Liver (tissue), 3 donors: ENCODE results near the gene POU4F1.

Experiments
- CTCF ChIP-seq: fragments of 150-350 bp; IDR thresholded peaks from 2 replicates; pipeline ENCODE4 v1.5.1; 2017; ENCODE audit warnings: improper control_type of control experiment, low read depth, low read length; ENCODE audit not compliant: missing input control
- EGR1 ChIP-seq, 2 donors: IDR thresholded peaks; 2 replicates each; pipeline ENCODE4 v1.6.1; 2016 to 2018; ENCODE audit warnings: antibody characterized with exemption in 2 of 2, low read depth in 2 of 2
- FOXA1 ChIP-seq: IDR thresholded peaks from 2 replicates; pipeline ENCODE4 v1.6.1; 2016; ENCODE audit warnings: antibody characterized with exemption
- GABPA ChIP-seq, 2 donors: IDR thresholded peaks in 1 of 2; conservative IDR thresholded peaks in 1 of 2; 2 replicates each; pipeline ENCODE4 v1.6.1; 2016; ENCODE audit warnings: antibody characterized with exemption in 2 of 2, mild to moderate bottlenecking in 1 of 2, moderate library complexity in 1 of 2
- RAD21 ChIP-seq, 2 donors: IDR thresholded peaks; 2 replicates each; pipeline ENCODE4 v1.6.1; 2016; ENCODE audit warnings: antibody characterized with exemption in 2 of 2, mild to moderate bottlenecking in 2 of 2
- RXRA ChIP-seq, 2 donors: IDR thresholded peaks; 2 replicates each; pipeline ENCODE4 v1.6.1; 2017 to 2018; ENCODE audit warnings: antibody characterized with exemption in 2 of 2, mild to moderate bottlenecking in 1 of 2
- SP1 ChIP-seq: IDR thresholded peaks from 2 replicates; pipeline ENCODE4 v1.6.1; 2018; ENCODE audit warnings: antibody characterized with exemption, mild to moderate bottlenecking
- TAF1 ChIP-seq: conservative IDR thresholded peaks from 2 replicates; pipeline ENCODE4 v1.6.1; 2016; ENCODE audit warnings: antibody characterized with exemption, mild to moderate bottlenecking
- YY1 ChIP-seq: IDR thresholded peaks from 2 replicates; pipeline ENCODE4 v1.6.1; 2016; ENCODE audit warnings: antibody characterized with exemption, mild to moderate bottlenecking
- TF ChIP-seq, protein P1 (sequence below): IDR thresholded peaks from 2 replicates; pipeline ENCODE4 v1.6.1; 2016; ENCODE audit warnings: antibody characterized with exemption
- TF ChIP-seq, protein P2 (sequence below): IDR thresholded peaks from 2 replicates; pipeline ENCODE4 v1.6.1; 2016; ENCODE audit warnings: antibody characterized with exemption
- donor health status: healthy.
- donor health status: healthy.

DNA sequence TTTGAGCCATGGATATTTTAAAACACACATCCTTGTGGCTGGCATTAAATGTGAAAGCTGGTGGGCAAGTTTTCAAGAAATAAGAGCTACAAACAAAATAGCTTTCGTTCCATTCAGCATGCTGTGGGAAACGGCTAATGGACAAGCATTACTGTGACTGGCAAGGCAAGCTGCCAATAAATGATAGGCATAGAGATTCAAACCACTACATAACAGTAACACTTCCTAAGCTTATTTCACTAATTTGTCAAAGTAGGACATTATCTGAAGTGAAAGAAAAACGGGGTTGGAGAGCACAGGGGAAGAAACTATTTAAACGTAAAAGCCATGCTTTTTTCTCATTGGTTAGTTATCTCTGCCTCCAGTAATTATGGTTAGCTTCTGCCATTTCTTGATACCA, 29.6 kb upstream of the POU4F1 start:
- no peak for TF ChIP-seq CTCF
- TF ChIP-seq, protein P1, sequence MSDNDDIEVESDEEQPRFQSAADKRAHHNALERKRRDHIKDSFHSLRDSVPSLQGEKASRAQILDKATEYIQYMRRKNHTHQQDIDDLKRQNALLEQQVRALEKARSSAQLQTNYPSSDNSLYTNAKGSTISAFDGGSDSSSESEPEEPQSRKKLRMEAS = no peak
- no peak for TF ChIP-seq EGR1 (IDR thresholded peaks at IDR 0.05; ENCODE audit: low read depth in 2 of 2)
- TF ChIP-seq, protein P2, sequence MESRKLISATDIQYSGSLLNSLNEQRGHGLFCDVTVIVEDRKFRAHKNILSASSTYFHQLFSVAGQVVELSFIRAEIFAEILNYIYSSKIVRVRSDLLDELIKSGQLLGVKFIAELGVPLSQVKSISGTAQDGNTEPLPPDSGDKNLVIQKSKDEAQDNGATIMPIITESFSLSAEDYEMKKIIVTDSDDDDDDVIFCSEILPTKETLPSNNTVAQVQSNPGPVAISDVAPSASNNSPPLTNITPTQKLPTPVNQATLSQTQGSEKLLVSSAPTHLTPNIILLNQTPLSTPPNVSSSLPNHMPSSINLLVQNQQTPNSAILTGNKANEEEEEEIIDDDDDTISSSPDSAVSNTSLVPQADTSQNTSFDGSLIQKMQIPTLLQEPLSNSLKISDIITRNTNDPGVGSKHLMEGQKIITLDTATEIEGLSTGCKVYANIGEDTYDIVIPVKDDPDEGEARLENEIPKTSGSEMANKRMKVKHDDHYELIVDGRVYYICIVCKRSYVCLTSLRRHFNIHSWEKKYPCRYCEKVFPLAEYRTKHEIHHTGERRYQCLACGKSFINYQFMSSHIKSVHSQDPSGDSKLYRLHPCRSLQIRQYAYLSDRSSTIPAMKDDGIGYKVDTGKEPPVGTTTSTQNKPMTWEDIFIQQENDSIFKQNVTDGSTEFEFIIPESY = no peak
- no peak for TF ChIP-seq RXRA (IDR thresholded peaks at IDR 0.05)
- TF ChIP-seq FOXA1 = no peak
- TF ChIP-seq SP1 = no peak
- no peak for TF ChIP-seq TAF1
- no peak for TF ChIP-seq GABPA (IDR thresholded peaks at IDR 0.05 in 1 of 2, conservative IDR thresholded peaks at IDR 0.05 in 1 of 2)
- no peak for TF ChIP-seq RAD21 (IDR thresholded peaks at IDR 0.05)
- no peak for TF ChIP-seq YY1
